Putamen (tissue), 1 donor: Measurements from ENCODE around the gene GPANK1.

ENCODE experiments used
- DNase-seq: peaks from one replicate; pipeline ENCODE4 v3.0.0-alpha.2; 2016; ENCODE audit warnings: low spot score

Gene GPANK1

GRCh38 chr6:31662124-31662723 lies 2.6 kb downstream of the GPANK1 start:
- no peak for DNase-seq

- DNase-seq = no peak
Observed at GRCh38 chr6:31661262-31662123, 3.3 kb downstream of the GPANK1 start.

GRCh38 chr6:31660381-31661261 lies 4.2 kb downstream of the GPANK1 start, which contains the start of gene C6orf47:
TSS of gene C6orf47 (minus strand) at chr6:31660778. CDS start at chr6:31659947, 831 bp downstream.
- DNase-seq = peak; percentile 85

- DNase-seq = no peak
Observed at GRCh38 chr6:31659649-31660380, 5.0 kb downstream of the GPANK1 start.

- no peak for DNase-seq
Observed at GRCh38 chr6:31658983-31659648, 5.7 kb downstream of the GPANK1 start.

DNA sequence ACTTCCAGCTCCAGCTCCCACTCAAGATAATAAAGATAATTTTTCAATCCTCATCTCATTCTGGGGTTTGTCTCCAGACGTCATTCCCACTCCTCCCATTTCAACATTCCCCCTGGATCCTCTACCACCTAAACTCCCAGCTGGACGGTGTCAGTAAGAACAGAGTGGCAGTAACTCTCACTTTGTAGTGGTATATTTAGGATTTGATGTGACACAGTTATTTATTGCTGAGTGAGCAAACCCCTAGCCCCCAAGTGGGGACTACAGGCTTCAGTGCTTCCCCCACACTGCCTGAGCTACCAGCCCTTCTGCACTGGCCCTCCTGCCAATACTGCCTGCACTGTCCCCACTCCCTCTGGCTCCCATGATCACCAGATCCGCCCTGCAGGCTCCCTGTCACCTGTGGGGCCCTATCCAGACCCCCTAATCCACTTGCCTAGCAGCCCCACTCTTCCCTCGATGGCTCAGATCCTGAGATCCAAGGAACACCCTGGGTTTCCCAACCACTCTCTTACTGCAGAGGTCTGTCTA lies 6.6 kb downstream of the GPANK1 start:
- DNase-seq = no peak

GRCh38 chr6:31657406-31658157 lies 7.2 kb downstream of the GPANK1 start:
- no peak for DNase-seq

DNA sequence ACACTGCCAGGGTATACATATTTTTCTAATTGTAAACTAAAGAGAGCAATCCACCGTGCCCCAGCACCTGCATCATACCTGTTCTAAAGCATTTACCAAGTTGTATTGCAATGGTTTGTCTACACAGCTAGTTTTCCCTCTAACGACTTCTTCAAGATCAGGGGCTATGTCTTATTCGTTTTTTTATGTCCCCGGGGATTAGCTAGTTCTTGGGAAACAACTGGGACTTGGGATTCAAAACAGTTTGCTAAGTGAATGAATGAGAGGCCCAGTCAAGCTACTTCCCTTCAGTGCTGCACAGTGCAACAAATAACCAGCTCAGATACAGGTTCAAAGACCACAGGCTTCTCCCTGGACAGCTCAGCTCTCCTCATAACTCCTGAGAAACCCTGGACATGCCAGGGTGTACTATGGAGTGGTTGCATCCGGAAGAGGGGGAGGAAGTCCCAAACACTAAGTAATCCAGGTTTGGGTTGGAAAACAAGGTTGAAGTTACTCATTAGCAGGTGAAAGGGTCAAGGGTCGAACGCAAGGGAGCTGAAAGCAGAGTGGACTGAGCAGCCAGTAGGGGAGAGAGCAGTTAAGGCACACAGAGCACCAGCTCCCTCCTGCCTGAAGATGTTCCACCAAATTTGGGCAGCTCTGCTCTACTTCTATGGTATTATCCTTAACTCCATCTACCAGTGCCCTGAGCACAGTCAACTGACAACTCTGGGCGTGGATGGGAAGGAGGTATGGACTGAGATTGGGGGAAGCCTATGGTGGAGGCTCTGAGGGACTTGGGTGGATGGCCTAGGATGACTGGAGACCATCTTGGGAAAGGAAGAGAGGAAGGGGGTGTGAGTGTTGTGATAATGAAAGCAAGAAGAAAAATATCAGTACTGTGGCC lies 9.2 kb downstream of the GPANK1 start, which contains the start of gene APOM:
APOM (plus strand) TSS at position 546 of the 889 bp plus-strand sequence; CDS start at position 619, 73 bp downstream.
- no peak for DNase-seq

DNA sequence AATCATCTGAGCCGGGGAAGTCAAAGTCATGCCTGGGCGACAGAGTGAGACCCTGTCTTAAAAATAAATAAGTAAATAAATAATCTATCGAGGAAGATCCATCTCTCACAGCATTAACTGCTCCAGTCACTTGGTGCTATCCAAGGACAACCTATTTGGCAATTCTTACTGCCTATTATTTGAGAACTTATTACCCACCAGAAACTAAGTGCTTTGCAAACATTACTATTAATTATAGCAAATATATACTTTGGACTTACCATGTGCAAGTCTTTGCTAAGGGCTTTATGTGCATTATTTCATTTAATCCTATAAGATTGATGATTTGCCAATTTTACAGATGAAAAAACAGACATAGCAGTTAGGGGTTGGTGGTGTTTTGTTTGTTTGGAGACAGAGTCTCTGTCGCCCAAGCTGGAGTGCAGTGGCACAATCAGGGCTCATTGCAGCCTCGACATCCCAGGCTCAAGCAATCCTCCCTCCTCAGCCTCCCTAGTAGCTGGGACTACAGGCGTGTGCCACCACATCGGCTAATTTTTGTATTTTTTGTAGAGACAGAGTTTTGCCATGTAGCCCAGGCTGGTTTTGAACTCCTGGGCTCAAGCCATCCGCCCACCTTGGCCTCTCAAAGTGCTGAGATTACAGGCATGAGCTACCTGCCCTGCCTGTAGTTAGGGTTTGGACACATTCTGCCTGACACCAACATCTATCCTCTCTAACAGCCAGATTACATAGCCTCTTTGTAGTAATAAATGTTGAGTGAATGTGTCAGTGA lies 10.0 kb downstream of the GPANK1 start:
- no peak for DNase-seq

DNA sequence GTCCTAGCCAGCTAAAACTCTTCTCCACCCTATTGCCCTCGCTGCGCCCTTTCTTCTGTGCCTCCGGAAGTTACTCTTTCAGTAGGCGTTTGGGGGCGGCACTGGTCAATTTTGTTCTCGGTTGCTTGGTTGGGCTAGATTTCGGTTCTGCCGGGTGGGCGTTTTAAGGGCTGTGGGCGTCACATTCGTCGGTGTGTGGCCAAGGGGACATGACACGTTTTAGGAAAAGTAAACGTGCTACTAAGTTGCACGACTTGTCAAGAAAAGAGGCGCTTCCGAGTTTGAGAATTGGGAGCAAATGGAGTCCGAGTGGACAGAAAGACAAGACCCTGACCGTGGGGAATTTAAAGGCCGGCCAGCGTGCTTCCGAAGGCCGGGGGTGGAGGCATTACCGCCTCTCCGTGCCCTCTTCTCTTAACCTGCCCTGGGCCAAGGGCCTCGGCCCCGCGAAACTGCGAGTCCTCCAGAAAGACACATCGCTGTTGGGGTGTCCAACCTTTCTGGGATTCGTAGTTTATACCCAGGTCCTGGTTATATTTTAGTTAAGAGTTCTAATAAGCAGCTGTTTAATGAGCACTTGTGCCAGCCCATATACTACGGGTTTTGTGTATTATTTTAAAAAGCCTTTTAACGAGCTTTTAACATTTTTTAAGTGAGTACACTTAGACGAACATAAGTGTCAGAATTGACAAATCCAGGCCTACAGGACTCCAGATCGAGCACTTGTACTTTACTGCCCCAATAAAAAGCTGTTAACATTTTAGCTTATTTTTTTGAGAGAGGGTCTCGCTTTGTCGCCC lies 11.7 kb downstream of the GPANK1 start:
- no peak for DNase-seq

GRCh38 chr6:31651602-31652191 lies 13.1 kb downstream of the GPANK1 start:
- DNase-seq = no peak

GRCh38 chr6:31645325-31645724 lies 19.5 kb downstream of the GPANK1 start:
- no peak for DNase-seq

DNA sequence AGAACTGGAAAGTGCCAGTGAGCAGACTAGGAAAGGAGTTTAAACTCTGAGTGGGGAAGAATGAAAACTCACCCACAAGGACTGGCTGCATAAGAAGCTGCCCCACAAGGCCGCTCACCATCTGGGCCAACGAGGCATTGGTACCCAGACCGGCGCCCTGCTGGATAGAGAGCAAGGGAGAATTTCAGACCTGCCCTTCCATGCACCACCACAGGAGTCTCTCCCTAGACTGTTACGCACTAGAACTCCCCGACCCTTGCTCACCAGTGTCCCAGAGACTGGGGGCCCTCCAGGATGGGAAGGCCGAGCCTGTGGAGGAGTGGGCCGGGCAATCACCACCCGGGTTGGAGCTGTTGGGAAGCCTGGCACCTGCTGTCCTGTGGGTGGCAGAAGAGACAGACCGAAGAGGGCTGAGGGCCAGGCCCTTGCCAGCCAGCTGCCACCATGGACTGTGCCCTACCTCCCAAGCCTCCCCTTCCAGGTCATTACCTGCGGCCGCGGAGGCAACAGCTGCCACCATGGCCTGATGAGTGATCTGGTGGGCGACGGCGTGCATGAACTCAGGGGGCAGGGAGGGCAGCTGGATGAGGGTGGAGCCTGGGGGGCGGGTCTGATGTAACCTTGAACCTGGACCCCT lies 20.9 kb downstream of the GPANK1 start:
- no peak for DNase-seq

DNA sequence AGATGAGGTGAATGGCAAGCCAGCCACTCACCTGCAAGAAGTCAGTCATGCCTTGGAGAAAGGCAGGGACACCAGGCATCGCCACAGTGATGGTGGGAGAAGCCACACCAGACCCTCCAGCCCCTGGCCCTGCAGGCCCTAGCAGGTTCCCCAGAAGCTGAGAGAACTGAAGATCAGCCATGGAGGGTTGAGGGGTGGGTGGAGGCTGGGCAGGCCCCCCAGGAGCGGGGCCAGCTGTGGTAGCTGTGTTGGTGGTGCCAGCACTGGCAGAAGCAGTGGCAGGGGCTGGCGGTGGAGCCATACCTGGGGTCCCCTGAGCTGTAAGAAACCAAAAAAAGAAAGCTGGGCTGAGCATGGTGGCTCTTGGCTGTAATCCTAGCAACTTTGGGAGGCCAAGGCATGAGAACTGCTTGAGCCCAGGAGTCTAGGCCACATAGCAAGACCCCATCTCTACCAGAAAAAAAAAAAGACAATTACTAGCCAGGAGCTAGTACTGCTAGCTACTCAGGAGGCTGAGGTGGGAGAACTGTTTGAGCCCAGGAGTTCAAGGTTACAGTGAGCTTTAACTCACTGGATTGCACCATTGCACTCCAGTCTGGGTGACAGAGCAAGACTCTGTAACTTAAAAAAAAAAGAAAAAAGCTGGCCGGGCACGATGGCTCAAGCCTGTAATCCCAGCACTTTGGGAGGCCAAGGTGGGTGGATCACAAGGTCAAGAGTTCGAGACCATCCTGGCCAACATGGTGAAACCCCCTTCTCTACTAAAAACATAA lies 21.8 kb downstream of the GPANK1 start:
- no peak for DNase-seq

DNA sequence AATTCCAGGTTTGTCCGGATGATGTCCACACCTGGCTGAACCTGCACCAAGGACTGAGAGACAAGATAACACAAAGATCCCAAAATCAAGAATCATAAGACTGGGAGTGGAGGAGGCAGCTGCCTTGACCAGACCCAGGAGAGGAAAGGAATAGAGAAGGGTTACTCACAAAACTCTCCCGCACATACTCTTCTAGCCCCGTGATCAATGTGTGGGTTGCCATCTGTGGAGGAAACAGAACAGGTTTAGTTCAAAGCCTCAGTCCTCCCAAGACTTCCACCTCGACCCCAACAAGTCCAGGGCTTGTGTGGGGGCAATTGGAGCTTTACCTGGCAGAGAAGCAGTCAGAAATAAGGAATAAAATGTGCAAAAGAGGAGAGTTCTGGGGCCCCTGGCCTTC lies 23.4 kb downstream of the GPANK1 start:
- DNase-seq = no peak

GRCh38 chr6:31640612-31641011 lies 24.2 kb downstream of the GPANK1 start:
- no peak for DNase-seq
